HepG2 (cell line): ENCODE results near the gene CCDC97. TPM values are rescaled to one million over a fixed set of nuclear protein-coding genes. Genes with fewer than 3 reads are reported as not detected.

Experiments
- ATAC-seq: fragments of 200-7000 bp; cut with Tn5 transposase; 3 replicates; pipeline ENCODE4 v1.9.1; 2020; ENCODE audit warnings: mild to moderate bottlenecking, moderate library complexity
- BruUV-seq: library from RNA; stranded (reverse); fragments of 400-500 nt; replicated peaks from 2 replicates; lab custom pipeline; 2021; lab: Mats Ljungman, UMichigan
- CTCF ChIA-PET: fragments of 300-600 bp; formaldehyde crosslinking; extraction: SDS; loops from one replicate; lab custom pipeline; 2021; ENCODE audit warnings: low total read pairs, inconsistent platforms, low intra/inter-chr PET ratio; lab: Yijun Ruan, JAX
- POLR2A ChIA-PET: fragments of 350-600 bp; sonication (Branson Sonifier 250); formaldehyde crosslinking; loops from one replicate; lab custom pipeline; 2020; ENCODE audit warnings: antibody characterized with exemption, inconsistent platforms; lab: Yijun Ruan, JAX
- DNase-seq: peaks from one replicate; pipeline ENCODE4 v3.0.0-alpha.2; 2015; ENCODE audit warnings: low spot score
- FAIRE-seq: peaks from 3 replicates; lab custom pipeline; 2011; peaks lifted over from hg19 to GRCh38; lab: Jason Lieb, UNC
- H2AFZ ChIP-seq: one replicate; pipeline ENCODE4 v1.6.1; 2011; ENCODE audit warnings: low read length, inconsistent platforms
- H3K27ac ChIP-seq: fragments of 300-600 bp; 3 replicates; pipeline ENCODE4 v1.8.0; 2011; ENCODE audit warnings: mixed run types, mild to moderate bottlenecking, mixed read lengths, low read length, inconsistent platforms; ENCODE audit not compliant: insufficient read depth; ENCODE audit errors: extremely low read length
- H3K27me3 ChIP-seq, 2 experiments: fragments of 200-600 bp in 1 of 2; 2 replicates in 1 of 2; 3 replicates in 1 of 2; pipeline versions ENCODE4 v1.6.0 to v1.8.0; 2011; ENCODE audit warnings: low read length in 2 of 2, mild to moderate bottlenecking in 2 of 2, moderate library complexity in 2 of 2, inconsistent platforms in 1 of 2; ENCODE audit not compliant: insufficient read depth in 2 of 2, control insufficient read depth in 1 of 2
- H3K36me3 ChIP-seq, 2 experiments: fragments of 200-600 bp in 1 of 2; replicated peaks in 1 of 2; 2 replicates in 1 of 2; 3 replicates in 1 of 2; pipeline versions ENCODE4 v1.5.1 to v1.8.0; 2011; ENCODE audit warnings: low read length in 2 of 2, inconsistent platforms in 1 of 2; ENCODE audit not compliant: insufficient read depth in 2 of 2, control insufficient read depth in 1 of 2
- H3K4me1 ChIP-seq: 2 replicates; pipeline ENCODE4 v1.5.1; 2012; ENCODE audit warnings: low read length, inconsistent platforms; ENCODE audit not compliant: insufficient read depth
- H3K4me2 ChIP-seq: 2 replicates; pipeline ENCODE4 v1.6.0; 2011; ENCODE audit warnings: low read depth, low read length, inconsistent platforms
- H3K4me3 ChIP-seq, 3 experiments: fragments of 200-600 bp in 1 of 3; sonication (generic), shearing (Covaris generic) in 1 of 3; replicated peaks in 1 of 3; 2 replicates each; pipeline ENCODE4 v1.5.1; 2011 to 2016; ENCODE audit warnings: low read length in 3 of 3, inconsistent platforms in 2 of 3, low read depth in 2 of 3, mild to moderate bottlenecking in 2 of 3, control low read depth in 1 of 3, mixed read lengths in 1 of 3; ENCODE audit not compliant: insufficient read depth in 1 of 3
- H3K79me2 ChIP-seq: one replicate; pipeline ENCODE4 v1.6.1; 2011; ENCODE audit warnings: low read length, inconsistent platforms; ENCODE audit not compliant: insufficient read depth
- H3K9ac ChIP-seq: 2 replicates; pipeline ENCODE4 v1.6.0; 2011; ENCODE audit warnings: mild to moderate bottlenecking, low read depth, low read length, inconsistent platforms; ENCODE audit not compliant: insufficient read depth
- H3K9me3 ChIP-seq: 2 replicates; pipeline ENCODE4 v1.5.1; 2012; ENCODE audit warnings: mild to moderate bottlenecking, low read length
- H4K20me1 ChIP-seq: 2 replicates; pipeline ENCODE4 v1.6.0; 2011; ENCODE audit warnings: inconsistent platforms, mild to moderate bottlenecking, low read length, moderate library complexity; ENCODE audit not compliant: insufficient read depth
- MTA1 ChIP-seq: sonication (generic); formaldehyde crosslinking; IDR thresholded peaks from 2 replicates; pipeline ENCODE4 v1.4.0; 2020; ENCODE audit warnings: missing genetic modification reagents, mild to moderate bottlenecking, borderline replicate concordance
- PAX8 ChIP-seq: sonication (generic); formaldehyde crosslinking; IDR thresholded peaks from 2 replicates; pipeline ENCODE4 v1.8.0; 2022; ENCODE audit warnings: mild to moderate bottlenecking, missing genetic modification reagents, borderline replicate concordance
- PHF20 ChIP-seq: sonication (generic); formaldehyde crosslinking; IDR thresholded peaks from 2 replicates; pipeline ENCODE4 v1.5.0; 2020; ENCODE audit warnings: mild to moderate bottlenecking, missing genetic modification reagents
- RXRA ChIP-seq: sonication (generic); formaldehyde crosslinking; IDR thresholded peaks from 2 replicates; pipeline ENCODE4 v1.5.1; 2020; ENCODE audit warnings: missing genetic modification reagents
- TBX2 ChIP-seq: sonication (generic); formaldehyde crosslinking; IDR thresholded peaks from 2 replicates; pipeline ENCODE4 v1.5.0; 2020; ENCODE audit warnings: missing genetic modification reagents, mild to moderate bottlenecking, borderline replicate concordance
- ZSCAN12 ChIP-seq: sonication (generic); formaldehyde crosslinking; IDR thresholded peaks from 2 replicates; pipeline ENCODE4 v1.9.0; 2021; ENCODE audit warnings: mild to moderate bottlenecking, missing genetic modification reagents
- WGBS: methylation state at CpG from one replicate; pipeline ENCODE4 v1.1.6; 2017; ENCODE audit warnings: low lambda C conversion rate; 5-methylcytosine and 5-hydroxymethylcytosine counted together
- in situ Hi-C: cut with HindIII; loops from 2 replicates; pipeline ENCODE4 v1.10.0; 2017; ENCODE audit warnings: low pct_unique_long_range_greater_than_20kb; ENCODE audit not compliant: extremely low pct_ligation_motif_present
- intact Hi-C: fragments of 100-400 bp; cut with micrococcal nuclease; formaldehyde crosslinking; loops from one replicate; pipeline ENCODE4 v1.10.0; 2022; ENCODE audit not compliant: unreplicated experiment
- polyA plus RNA-seq, 8 experiments: library from polyadenylated mRNA; depleted of rRNA in 3 of 8; stranded (reverse) in 7 of 8; unstranded in 1 of 8; fragments of >200 nt; fragmentation: Illumina TruSeq in 4 of 8; extraction: Trizol in 4 of 8; gene quantifications; 2 replicates each; pipeline versions ENCODE4 v1.2.1 to v1.2.3, GENCODE V29; 2011 to 2016; ENCODE audit warnings: low read depth in 4 of 8, missing spikeins in 1 of 8, mixed read lengths in 1 of 8; ENCODE audit not compliant: insufficient read depth in 1 of 8
- total RNA-seq, 5 experiments: library from RNA; depleted of rRNA; stranded (reverse); fragments of >200 nt; fragmentation: Illumina TruSeq; extraction: Trizol; gene quantifications; 2 replicates each; pipeline ENCODE4 v1.2.3, GENCODE V29; 2016; ENCODE audit warnings: low read depth in 1 of 5
- TF ChIP-seq, protein P1 (sequence below): sonication (generic); formaldehyde crosslinking; IDR thresholded peaks from 2 replicates; pipeline ENCODE4 v1.4.0; 2020; ENCODE audit warnings: mild to moderate bottlenecking, missing genetic modification reagents

The CCDC97 gene
- total and polyA plus RNA-seq, 2 of the 13 experiments (the other 11 are each of a cell fraction or from before 2014, with no cell fraction given): 6.2 to 7.3 TPM

DNA sequence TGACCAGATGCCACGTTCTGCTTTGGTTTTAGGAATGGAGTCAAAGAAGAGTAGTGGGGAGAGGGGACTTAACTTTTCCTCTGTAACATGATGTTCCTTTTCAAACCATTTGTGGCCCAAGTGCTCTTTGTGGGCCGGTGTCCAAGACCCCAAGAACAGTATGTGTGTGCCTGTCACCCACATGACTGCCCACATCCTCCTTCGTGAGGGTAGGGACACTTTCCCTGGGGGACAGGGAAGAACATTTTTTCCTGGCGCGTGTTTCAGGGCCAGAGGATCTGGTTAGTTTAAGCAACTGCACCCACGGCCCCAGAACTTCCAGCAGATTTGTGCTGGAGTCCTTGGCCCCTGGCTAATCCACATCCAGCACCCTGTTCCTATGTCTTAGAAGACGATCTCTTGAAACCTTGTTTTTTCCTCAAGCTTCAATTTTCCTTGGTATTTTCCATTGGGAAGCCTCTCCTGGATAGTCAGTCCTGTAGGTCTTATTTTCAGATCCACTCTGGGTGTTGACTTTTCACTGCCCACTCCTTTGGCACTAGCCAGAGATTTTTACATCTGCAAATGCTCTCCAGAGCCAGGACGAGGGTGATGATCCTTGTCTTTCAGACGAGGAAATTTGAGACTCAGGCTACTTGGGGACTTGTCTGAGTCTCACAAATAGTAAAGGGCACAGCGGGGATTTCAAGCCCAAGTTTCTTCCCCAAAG lies 10.8 kb upstream of the CCDC97 start (continued):
- no peak for TF ChIP-seq ZSCAN12 (CRISPR knock-in tag)
- no peak for TF ChIP-seq PHF20 (CRISPR knock-in tag)
- TF ChIP-seq RXRA: no peak
- TF ChIP-seq, protein P1, sequence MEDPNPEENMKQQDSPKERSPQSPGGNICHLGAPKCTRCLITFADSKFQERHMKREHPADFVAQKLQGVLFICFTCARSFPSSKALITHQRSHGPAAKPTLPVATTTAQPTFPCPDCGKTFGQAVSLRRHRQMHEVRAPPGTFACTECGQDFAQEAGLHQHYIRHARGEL (CRISPR knock-in tag): no peak
- TF ChIP-seq, all 625 proteins: peak for 0

DNA sequence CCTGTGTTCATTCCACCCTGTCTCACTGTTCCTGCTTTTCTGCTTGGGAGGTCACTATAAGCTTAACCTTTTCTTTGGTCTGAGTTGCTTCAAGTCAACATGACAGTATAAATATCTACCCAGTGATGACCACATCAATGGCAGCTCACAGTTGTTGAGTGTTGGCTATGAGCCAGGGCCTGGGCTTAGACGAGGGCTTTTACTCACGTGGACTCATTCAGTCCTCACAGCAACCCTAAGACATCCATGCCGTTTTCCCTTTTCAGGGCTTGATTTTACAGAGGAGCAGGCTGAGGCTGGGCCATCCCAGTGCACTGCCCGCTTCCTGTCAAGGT lies 10.2 kb upstream of the CCDC97 start:
- DNase-seq: no peak
- intact Hi-C loops: no loop called here
- Histone ChIP-seq H3K27me3 (no peaks in the 10 kb centered on the region), H3K4me1 (no peaks in the 10 kb centered on the region), H3K9ac (no peak overlapping the region), H3K4me2 (no peak overlapping the region), H2AFZ (no peak overlapping the region), H3K36me3 (peaks cover 53 to 97% of the 10 kb centered on the region in 2 experiments), H3K9me3 (no peaks in the 10 kb centered on the region), H3K79me2 (no peaks in the 10 kb centered on the region), H3K27ac (no peak overlapping the region), H4K20me1 (no peaks in the 10 kb centered on the region; the same call in 1 of the 2 replicates), H3K4me3 (no peak overlapping the region)
- CTCF ChIA-PET: no interaction called here
- no TSS peak for BruUV-seq
- POLR2A ChIA-PET: no interaction called here
- in situ Hi-C loops: no loop called here
- no peak for FAIRE-seq
- no peak for ATAC-seq
- TF ChIP-seq MTA1: no peak
- no peak for TF ChIP-seq TBX2 (CRISPR knock-in tag)
- no peak for TF ChIP-seq PAX8
- WGBS: 85% methylated on average over 4 of the region's 4 CpGs
